H9 (cell line): ENCODE results near the gene RFT1. TPM values are rescaled to one million over a fixed set of nuclear protein-coding genes. Genes with fewer than 3 reads are reported as not detected.
A peak's percentile ranks its signal among the peaks of the same experiment; 100 is the strongest.

Source experiments
- DNase-seq: peaks from one replicate; pipeline ENCODE4 v3.0.0-alpha.2; 2017
- H2AFZ ChIP-seq: one replicate; pipeline ENCODE4 v1.6.1; 2013; ENCODE audit warnings: mild to moderate bottlenecking, low read length, control low read depth, moderate library complexity
- H2AK5ac ChIP-seq: 2 replicates; pipeline ENCODE4 v1.6.1; 2013; ENCODE audit warnings: low read length, control low read depth, mixed read lengths; ENCODE audit not compliant: insufficient read length
- H2BK120ac ChIP-seq: one replicate; pipeline ENCODE4 v1.6.1; 2013; ENCODE audit warnings: low read depth, mild to moderate bottlenecking, low read length, control low read depth, inconsistent platforms; ENCODE audit not compliant: poor library complexity, severe bottlenecking
- H2BK12ac ChIP-seq: 2 replicates; pipeline ENCODE4 v1.6.1; 2013; ENCODE audit warnings: low read length, control low read depth, mixed read lengths, low read depth; ENCODE audit not compliant: insufficient read length
- H2BK15ac ChIP-seq: 2 replicates; pipeline ENCODE4 v1.6.1; 2013; ENCODE audit warnings: low read depth, low read length, control low read depth
- H2BK20ac ChIP-seq: one replicate; pipeline ENCODE4 v1.6.1; 2013; ENCODE audit warnings: low read depth, mild to moderate bottlenecking, low read length, control low read depth, inconsistent platforms; ENCODE audit not compliant: poor library complexity, severe bottlenecking
- H2BK5ac ChIP-seq: 2 replicates; pipeline ENCODE4 v1.6.1; 2013; ENCODE audit warnings: low read length, control low read depth, mixed read lengths; ENCODE audit not compliant: insufficient read length
- H3K14ac ChIP-seq: 2 replicates; pipeline ENCODE4 v1.6.1; 2013; ENCODE audit warnings: low read length, control low read depth; ENCODE audit not compliant: insufficient read depth
- H3K18ac ChIP-seq: 2 replicates; pipeline ENCODE4 v1.6.1; 2013; ENCODE audit warnings: low read depth, mild to moderate bottlenecking, mixed read lengths, low read length, control low read depth; ENCODE audit not compliant: insufficient read length
- H3K23ac ChIP-seq: 2 replicates; pipeline ENCODE4 v1.6.1; 2013; ENCODE audit warnings: low read length, control low read depth, mixed read lengths, low read depth; ENCODE audit not compliant: insufficient read length
- H3K23me2 ChIP-seq: 2 replicates; pipeline ENCODE4 v1.6.1; 2013; ENCODE audit warnings: low read depth, mild to moderate bottlenecking, mixed read lengths, low read length, control low read depth; ENCODE audit not compliant: insufficient read length, poor library complexity, severe bottlenecking
- H3K27ac ChIP-seq: 2 replicates; pipeline ENCODE4 v1.5.1; 2013; ENCODE audit warnings: low read length, control low read depth, mixed read lengths, low read depth; ENCODE audit not compliant: insufficient read length
- H3K27me3 ChIP-seq: 2 replicates; pipeline ENCODE4 v1.6.1; 2013; ENCODE audit warnings: low read length, control low read depth, inconsistent platforms; ENCODE audit not compliant: insufficient read depth
- H3K4ac ChIP-seq: 2 replicates; pipeline ENCODE4 v1.6.1; 2013; ENCODE audit warnings: low read depth, mild to moderate bottlenecking, control low read depth, inconsistent platforms, low read length, moderate library complexity
- H3K4me1 ChIP-seq: 2 replicates; pipeline ENCODE4 v1.6.1; 2013; ENCODE audit warnings: low read length, control low read depth, inconsistent platforms; ENCODE audit not compliant: insufficient read depth
- H3K4me2 ChIP-seq: 2 replicates; pipeline ENCODE4 v1.6.1; 2013; ENCODE audit warnings: low read length, control low read depth, mixed read lengths; ENCODE audit not compliant: insufficient read length, insufficient read depth
- H3K56ac ChIP-seq: 2 replicates; pipeline ENCODE4 v1.6.1; 2013; ENCODE audit warnings: low read depth, mild to moderate bottlenecking, mixed read lengths, low read length, control low read depth; ENCODE audit not compliant: insufficient read length
- H3K79me1 ChIP-seq: 2 replicates; pipeline ENCODE4 v1.6.1; 2013; ENCODE audit warnings: low read depth, mild to moderate bottlenecking, moderate library complexity, low read length, control low read depth, inconsistent platforms; ENCODE audit not compliant: insufficient read depth, poor library complexity, severe bottlenecking
- H3K79me2 ChIP-seq: 2 replicates; pipeline ENCODE4 v1.6.1; 2013; ENCODE audit warnings: low read length, control low read depth, inconsistent platforms; ENCODE audit not compliant: insufficient read depth
- H3K9ac ChIP-seq: 2 replicates; pipeline ENCODE4 v1.6.1; 2013; ENCODE audit warnings: low read length, control low read depth, mixed read lengths; ENCODE audit not compliant: insufficient read length; ENCODE audit errors: extremely low read depth
- H3K9me3 ChIP-seq: one replicate; pipeline ENCODE4 v1.6.1; 2013; ENCODE audit warnings: low read depth, low read length, inconsistent platforms; ENCODE audit not compliant: control insufficient read depth
- H3T11ph ChIP-seq: one replicate; pipeline ENCODE4 v1.6.1; 2013; ENCODE audit warnings: mild to moderate bottlenecking, low read length, control low read depth, inconsistent platforms
- H4K20me1 ChIP-seq: one replicate; pipeline ENCODE4 v1.6.1; 2013; ENCODE audit not compliant: control insufficient read depth, insufficient read length, insufficient read depth
- H4K5ac ChIP-seq: 2 replicates; pipeline ENCODE4 v1.6.1; 2013; ENCODE audit warnings: low read depth, mild to moderate bottlenecking, mixed read lengths, low read length, control low read depth; ENCODE audit not compliant: insufficient read length
- H4K8ac ChIP-seq: replicated peaks from 2 replicates; pipeline ENCODE4 v1.6.1; 2013; ENCODE audit warnings: low read length, control low read depth, mixed read lengths, low read depth; ENCODE audit not compliant: insufficient read length
- H4K91ac ChIP-seq: 2 replicates; pipeline ENCODE4 v1.6.1; 2013; ENCODE audit warnings: low read depth, mild to moderate bottlenecking, moderate library complexity, mixed read lengths, low read length, control low read depth; ENCODE audit not compliant: insufficient read length
- H3K27ac Mint-ChIP-seq, 3 experiments: 2 replicates in 2 of 3; 3 replicates in 1 of 3; pipeline ENCODE4 v1.8.0; 2020 to 2021; ENCODE audit warnings: mixed read lengths in 3 of 3, mild to moderate bottlenecking in 1 of 3, moderate library complexity in 1 of 3
- H3K27me3 Mint-ChIP-seq: 2 replicates; pipeline ENCODE4 v1.8.0; 2021; ENCODE audit warnings: low read depth, mild to moderate bottlenecking, moderate library complexity, mixed read lengths
- H3K36me3 Mint-ChIP-seq, 3 experiments: 2 replicates in 2 of 3; 3 replicates in 1 of 3; pipeline ENCODE4 v1.8.0; 2020 to 2021; ENCODE audit warnings: low read depth in 3 of 3, mixed read lengths in 3 of 3; ENCODE audit not compliant: insufficient read depth in 1 of 3
- H3K4me1 Mint-ChIP-seq, 2 experiments: 2 replicates each; pipeline ENCODE4 v1.8.0; 2020; ENCODE audit warnings: mixed read lengths in 2 of 2
- H3K4me3 Mint-ChIP-seq, 2 experiments: 2 replicates in 1 of 2; 3 replicates in 1 of 2; pipeline ENCODE4 v1.8.0; 2020 to 2021; ENCODE audit warnings: mild to moderate bottlenecking in 2 of 2, mixed read lengths in 2 of 2, moderate library complexity in 1 of 2
- H3K9me3 Mint-ChIP-seq, 2 experiments: 2 replicates in 1 of 2; 3 replicates in 1 of 2; pipeline ENCODE4 v1.8.0; 2020; ENCODE audit warnings: mild to moderate bottlenecking in 2 of 2, mixed read lengths in 2 of 2, moderate library complexity in 1 of 2
- CTCF ChIP-seq: fragments of 200-600 bp; sonication (generic); conservative IDR thresholded peaks from 3 replicates; pipeline ENCODE4 v1.8.0; 2021; ENCODE audit warnings: antibody characterized with exemption, mild to moderate bottlenecking
- WGBS: extraction: QIAGEN DNeasy Blood & Tissue Kit; methylation state at CpG from one replicate; pipeline ENCODE4 v1.1.7; 2013; ENCODE audit warnings: missing lambda C conversion rate, low lambda C conversion rate, mixed read lengths; ENCODE audit not compliant: insufficient read length; ENCODE audit errors: extremely low coverage; 5-methylcytosine and 5-hydroxymethylcytosine counted together
- total RNA-seq: library from RNA; stranded (reverse); gene quantifications from 2 replicates; pipeline ENCODE4 v1.2.1, GENCODE V29; 2021

Gene RFT1
- total RNA-seq, 1 experiment from 2014 or later, result 24.1 TPM

- DNase-seq, result peak; percentile 78
- no peak overlapping the region for H4K91ac ChIP-seq
- no peak overlapping the region for H3K18ac ChIP-seq
- no peak overlapping the region for H2AK5ac ChIP-seq
- H4K20me1 ChIP-seq, result peaks cover 2% of the 10 kb centered on the region
- no CpG with 5 or more reads among the region's 9 CpGs for WGBS
- H2BK20ac ChIP-seq, result no peak overlapping the region
- peaks cover 38 to 49% of the 10 kb centered on the region in 2 experiments for H3K4me1 Mint-ChIP-seq
- H3K4ac ChIP-seq, result no peak overlapping the region
- no peak overlapping the region for H4K8ac ChIP-seq
- peaks cover 4% of the 10 kb centered on the region for H3K23me2 ChIP-seq
- no peak overlapping the region for H4K5ac ChIP-seq
- no peak overlapping the region for H3K56ac ChIP-seq
- no peaks in the 10 kb centered on the region for H3K79me1 ChIP-seq
- H3K27ac ChIP-seq, result no peak overlapping the region
- TF ChIP-seq CTCF, result no peak
- H3K36me3 Mint-ChIP-seq, result no peaks in the 10 kb centered on the region
- no peak overlapping the region for H3K23ac ChIP-seq
- no peak overlapping the region for H3K4me2 ChIP-seq
- no peaks in the 10 kb centered on the region for H3K9me3 Mint-ChIP-seq
- no peak overlapping the region for H3K14ac ChIP-seq
- H2BK15ac ChIP-seq, result no peak overlapping the region
- no peak overlapping the region for H2AFZ ChIP-seq
- no peak overlapping the region for H3K27ac Mint-ChIP-seq
- no peaks in the 10 kb centered on the region; the same call in 1 of the 2 replicates for H3K27me3 ChIP-seq
- H3K79me2 ChIP-seq, result no peaks in the 10 kb centered on the region
- H2BK12ac ChIP-seq, result no peak overlapping the region
- H3K4me3 Mint-ChIP-seq, result peak overlapping the region in 1 of 2 experiments; percentile 80; a peak in 3 of 5 replicates
- H3K4me1 ChIP-seq, result peaks cover 12% of the 10 kb centered on the region; the same call in 1 of the 2 replicates
- no peak overlapping the region for H3T11ph ChIP-seq
- no peak overlapping the region for H2BK5ac ChIP-seq
- H3K9me3 ChIP-seq, result no peaks in the 10 kb centered on the region
- peaks cover 12% of the 10 kb centered on the region for H3K27me3 Mint-ChIP-seq
- H2BK120ac ChIP-seq, result no peak overlapping the region
- H3K9ac ChIP-seq, result no peak overlapping the region
Measured at GRCh38 chr3:53159156-53160060, 29.2 kb upstream of the RFT1 start.
